Left renal pelvis (tissue), 4 donors: ENCODE data around the gene ITPR3. TPM values are rescaled to one million over a fixed set of nuclear protein-coding genes. Genes with fewer than 3 reads are reported as not detected.

Experiments used
- DNase-seq, 4 donors: peaks; one replicate each; pipeline ENCODE4 v3.0.0-alpha.2; 2013; ENCODE audit warnings: low read depth in 4 of 4, low spot score in 3 of 4
- polyA plus RNA-seq, 4 donors: library from polyadenylated mRNA; unstranded; fragments of 120-200 nt; gene quantifications; one replicate each; pipeline ENCODE4 v1.2.1, GENCODE V29; 2013; ENCODE audit not compliant: insufficient read length in 4 of 4

ITPR3 gene
- polyA plus RNA-seq, 4 donors, result 7.5 to 17.0 (median 9.0) TPM

DNA sequence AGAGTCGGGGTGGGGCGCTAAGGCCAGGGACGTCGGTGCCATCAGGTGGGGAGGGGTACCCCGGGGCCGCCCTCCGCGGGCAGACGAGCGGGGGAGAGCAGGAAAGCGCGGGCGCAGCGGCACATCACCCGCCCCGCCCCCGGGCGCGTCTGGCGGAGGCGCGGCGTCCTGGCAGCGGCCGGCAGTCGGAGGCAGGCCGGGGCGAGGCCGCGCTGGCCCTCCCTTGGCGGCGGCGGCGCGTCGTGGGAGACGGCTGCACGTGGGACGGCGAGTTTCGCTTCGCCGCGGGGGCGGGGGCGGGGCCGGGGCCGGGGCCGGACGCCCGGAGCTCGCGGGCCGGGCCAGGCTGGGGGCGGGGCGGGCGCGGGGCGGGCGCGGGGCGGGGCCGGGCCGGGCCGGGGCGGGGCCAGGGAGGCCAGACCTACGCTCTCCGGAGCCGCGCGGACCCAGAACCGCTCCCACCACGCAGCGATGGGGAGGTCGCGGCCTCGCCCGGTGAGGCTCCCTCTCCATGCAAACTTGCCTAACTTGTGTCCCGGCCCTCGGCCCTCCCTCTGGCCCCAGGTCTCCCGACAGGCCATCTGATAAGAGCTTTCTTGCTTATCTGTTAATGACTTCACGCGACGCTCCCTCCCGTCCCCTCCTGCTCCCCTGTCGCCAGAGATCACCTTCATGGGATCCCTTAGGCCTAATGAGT is 12.5 kb downstream of the ITPR3 start:
- DNase-seq, result no peak

DNA sequence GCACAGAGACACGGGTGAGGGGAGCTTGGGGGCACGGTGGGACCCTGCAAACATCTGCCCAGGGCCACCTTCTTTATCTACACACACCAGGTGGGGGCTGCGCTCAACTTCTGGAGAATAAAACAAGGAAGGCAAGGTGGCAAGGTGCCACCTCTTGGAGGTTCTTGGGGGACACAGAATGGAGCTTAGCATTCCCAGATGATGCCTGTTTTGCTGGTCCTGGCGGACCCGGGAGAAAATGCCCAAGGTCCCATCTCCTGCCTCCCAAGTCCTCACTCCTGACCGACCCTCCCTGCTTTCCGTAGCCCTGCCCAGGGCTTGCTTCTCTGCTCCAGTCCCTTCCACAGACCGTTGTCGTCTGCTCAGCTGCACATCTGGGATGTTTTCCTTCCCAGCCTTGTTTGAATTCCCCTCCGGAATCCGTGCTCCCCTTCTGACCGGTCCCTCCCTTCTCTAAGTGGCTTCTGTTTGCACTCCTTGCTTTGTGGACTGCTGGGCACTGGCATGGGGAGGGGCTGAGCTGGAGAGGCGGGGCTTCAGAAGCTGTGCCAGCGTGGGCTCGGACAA is 13.1 kb downstream of the ITPR3 start:
- no peak for DNase-seq

DNA sequence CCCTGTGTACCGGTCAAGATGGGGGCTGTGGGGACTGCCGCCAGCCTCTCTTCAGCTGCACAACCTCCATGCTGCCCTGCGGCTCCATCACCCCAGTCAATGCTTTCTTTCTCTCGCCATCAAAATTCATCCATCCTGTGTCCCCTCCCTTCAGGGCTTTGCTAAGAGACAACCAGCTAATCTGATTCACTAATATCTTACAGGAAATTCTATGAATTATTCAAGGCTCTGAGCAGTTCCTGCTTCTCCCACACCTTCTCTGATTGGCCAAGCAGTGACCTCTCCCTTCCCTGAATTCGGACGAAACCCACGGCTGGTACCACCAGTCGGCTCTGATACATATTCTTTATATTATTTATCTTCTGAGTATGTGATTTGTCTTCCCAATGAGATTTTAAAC is 13.8 kb downstream of the ITPR3 start:
- no peak for DNase-seq

DNA sequence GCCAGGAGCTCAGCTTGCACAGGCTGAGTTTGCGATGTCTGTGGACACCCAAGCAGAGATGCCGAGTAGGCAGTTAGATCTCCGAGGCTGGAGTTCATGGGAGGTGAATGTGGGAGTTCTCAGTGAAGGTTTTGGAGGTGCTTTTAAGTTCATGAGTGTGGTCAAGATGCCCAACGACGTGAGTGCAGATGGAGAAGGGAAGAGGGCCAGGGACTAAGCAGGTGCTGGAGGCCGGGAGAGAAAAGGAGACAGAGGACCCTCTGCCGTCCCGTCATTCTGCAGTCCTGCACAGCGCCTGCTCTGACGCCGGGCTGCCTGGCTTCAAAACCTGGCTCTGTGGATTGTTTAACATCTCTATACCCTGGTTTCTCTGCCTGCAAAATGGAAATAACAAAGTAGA is 15.5 kb downstream of the ITPR3 start:
- DNase-seq, result no peak

DNA sequence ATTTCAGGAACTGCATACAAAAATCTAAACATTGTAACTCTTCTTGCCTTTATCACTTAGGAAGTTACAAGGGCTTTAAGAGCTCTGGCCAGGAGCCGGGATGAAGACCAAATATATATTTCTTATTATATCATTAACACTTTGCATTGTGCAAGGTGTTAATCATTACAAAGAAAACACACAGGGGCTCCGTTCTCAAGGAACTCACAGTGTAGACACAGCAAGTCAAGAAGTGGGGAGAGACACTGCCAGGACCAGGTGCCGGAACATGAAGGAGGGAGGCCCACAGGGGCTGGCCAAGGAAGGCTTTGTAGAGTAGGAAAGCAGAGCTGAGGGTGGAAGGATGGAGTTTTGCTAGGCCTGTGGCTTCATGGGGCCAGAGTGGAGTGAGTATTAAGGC is 17.4 kb downstream of the ITPR3 start:
- DNase-seq, result no peak

DNA sequence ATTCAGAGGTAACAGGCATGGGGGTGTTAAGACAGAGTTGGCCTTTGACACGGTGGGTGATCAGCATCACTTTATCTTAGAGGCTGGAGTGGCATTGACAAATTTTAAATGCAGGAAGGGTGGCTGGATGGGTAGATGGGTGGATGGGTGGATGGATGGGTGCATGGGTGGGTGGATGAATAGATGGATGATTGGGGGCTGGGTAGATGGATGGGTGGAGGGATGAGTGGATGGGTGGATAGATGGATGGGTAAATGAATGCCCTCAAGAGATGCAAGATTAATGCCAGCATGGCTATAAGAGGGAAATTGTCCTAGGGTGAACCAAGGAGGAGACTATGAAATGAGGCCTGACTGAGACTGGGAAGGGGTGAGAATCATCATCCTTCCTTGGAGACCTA is 18.4 kb downstream of the ITPR3 start:
- no peak for DNase-seq

DNA sequence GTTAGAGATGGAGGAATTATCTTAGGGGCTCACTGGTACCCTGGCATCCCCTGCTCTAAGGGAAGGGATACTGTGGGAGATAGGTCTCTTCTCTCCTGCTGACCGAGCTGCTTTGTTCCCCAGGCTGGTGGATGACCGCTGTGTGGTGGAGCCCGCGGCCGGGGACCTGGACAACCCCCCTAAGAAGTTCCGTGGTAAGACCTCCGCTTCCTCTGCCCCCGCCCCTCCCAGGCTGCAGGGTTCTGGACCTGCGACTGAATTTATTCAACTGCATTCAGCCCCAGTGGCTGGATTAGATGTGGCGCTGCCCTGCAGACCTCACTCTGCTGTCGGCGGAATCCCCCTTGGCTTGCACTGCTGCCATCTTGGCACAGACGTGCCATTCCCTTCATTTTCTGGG is 19.2 kb downstream of the ITPR3 start:
- DNase-seq, result no peak

DNA sequence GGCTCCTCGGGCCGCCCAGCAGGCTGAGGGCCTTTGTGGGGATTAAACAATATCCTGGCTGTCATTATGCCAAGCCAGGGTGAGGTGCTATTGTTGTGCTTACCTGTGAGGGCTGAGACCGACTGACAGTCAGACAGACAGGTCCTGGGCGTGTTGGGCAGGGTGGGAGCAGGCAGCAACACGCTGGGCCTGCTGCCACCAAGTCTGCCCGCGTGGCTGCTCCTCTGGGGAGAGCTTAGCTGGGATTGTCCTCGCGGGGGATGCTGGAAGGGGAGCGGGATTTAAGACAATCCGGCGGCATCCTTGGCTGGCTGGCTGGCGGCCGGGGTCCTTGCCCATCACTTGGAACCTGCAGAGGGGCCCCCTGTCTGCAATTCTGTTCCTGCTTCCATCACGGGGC is 20.0 kb downstream of the ITPR3 start:
- no peak for DNase-seq

DNA sequence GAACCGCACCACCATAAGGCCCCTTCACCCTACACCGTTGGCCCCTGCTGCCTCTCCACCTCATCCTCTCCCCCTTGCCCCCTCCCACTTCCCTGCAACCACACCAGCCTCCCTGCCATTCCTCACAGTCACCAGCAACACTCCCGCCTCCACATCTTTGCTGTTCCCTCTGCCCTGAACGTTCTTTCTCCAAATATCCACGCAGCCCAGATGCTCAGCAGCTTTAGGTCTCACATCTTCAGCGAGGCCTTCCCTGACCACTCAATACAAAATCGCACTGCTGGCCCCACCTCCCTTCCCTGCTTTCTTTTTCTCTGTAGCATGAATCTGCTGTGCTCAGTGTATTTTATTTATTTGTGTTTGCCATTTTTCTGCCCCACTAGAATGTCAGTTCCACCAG is 20.5 kb downstream of the ITPR3 start:
- DNase-seq, result no peak

DNA sequence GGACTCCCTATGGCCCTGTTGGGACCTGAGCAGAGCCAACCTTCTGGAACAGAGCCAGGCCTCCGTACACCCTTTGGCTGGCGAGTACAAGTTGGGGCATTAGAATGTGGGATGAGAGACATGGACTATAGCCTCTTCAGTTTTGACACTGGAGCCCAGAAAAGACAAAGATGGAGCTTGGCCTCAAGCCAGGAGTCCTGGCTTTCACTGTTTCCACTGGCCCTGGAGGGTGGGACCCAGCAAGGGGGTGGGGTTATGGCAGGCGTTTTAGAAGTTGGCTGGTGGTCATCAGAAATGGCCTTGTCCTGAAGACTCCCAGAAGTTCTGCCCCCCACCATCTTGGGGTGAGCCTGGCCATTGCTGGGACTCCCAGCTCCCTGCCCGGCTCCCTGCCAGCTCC is 21.8 kb downstream of the ITPR3 start:
- no peak for DNase-seq

DNA sequence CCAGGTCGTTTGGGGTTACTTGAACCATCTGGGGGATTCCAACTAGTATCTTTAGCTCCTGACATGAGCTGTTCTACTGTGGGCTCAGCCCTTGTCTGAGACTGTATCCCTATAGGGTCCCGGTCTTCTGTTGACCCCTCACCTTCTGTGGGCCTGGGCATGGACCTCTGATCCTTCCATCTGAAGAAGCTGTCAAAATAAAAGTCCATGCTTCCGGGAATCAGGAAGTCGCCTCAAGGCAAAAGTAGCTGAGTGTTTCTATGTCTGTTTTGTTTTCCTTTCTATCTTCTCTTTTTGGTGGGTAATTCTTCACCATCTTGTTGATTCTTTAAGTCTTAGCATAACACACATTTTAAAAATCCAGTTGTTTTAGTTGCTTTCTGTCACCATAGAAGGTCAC is 30.3 kb downstream of the ITPR3 start:
- no peak for DNase-seq

DNA sequence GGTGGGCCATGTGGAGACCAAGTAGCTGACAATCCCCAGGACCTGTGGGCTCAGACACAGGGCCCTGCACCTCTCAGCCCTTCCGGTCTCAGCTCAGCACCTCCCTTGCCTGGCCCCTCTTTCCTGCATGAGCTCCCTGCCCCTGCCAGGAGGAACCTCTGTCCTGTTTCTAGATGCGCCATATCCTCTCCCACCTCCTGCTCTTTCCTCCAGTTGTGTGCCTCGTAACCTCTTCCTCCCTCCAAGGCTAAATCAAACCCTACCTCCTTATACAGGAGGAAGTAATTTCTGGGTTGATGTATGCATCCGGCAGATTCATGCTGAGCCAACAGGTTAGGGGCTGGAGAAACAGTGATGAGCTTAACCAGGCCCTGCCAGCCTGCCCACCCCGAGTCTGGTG is 30.9 kb downstream of the ITPR3 start:
- DNase-seq, result no peak

DNA sequence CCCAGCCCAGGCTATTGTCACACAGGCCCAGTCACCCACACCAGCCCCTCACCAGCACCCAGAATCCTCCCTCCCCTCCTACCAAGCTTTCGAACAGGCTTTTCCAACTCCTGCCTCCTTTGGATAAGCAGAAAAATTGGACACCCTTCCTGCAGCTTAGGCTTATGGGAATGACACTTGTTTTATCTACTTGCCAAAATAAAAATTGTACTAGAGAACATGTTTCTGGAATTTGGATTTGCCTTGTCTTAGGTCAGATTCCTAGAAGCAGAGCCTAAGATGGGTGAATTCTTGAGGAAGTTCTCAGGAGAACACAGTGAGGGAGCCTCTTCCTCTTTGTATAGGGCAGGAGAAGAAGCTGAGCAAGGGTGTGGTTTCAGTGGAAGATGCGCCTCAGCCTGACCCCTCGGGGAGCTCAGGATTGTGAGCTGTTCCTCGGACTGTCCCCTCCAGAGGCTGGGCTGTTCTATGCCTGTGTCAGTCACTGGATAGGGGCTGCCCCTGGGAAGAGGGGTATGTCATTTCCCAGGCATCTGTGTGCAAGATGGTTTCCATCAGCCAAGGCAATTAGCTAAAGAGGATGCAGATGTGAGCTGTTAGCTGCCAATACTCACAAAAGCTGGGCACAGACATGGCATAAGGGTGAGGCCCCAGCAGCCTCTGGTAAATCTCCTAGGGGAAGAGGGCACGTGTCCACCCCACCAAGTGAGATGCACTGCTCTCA is 33.9 kb downstream of the ITPR3 start:
- no peak for DNase-seq

DNA sequence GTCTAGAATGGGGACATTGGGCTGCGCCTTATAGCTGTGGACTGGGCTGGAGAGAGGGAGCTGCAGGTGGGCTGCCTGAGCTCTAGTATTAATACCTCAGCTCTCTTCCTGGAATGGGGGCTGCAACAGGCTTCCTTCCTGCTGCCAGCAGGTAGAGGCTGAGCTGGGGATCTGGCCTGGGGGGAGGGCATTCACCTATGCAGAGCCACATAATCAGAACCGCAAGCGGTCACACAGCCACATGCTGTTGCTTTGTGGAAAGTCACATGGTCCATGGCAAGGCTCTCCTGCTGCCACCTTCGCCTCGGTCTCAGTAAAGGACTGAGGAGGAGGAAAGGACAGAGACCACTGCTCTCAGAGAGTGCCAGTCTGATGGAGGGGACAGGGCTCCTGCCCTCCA is 35.7 kb downstream of the ITPR3 start:
- no peak for DNase-seq

DNA sequence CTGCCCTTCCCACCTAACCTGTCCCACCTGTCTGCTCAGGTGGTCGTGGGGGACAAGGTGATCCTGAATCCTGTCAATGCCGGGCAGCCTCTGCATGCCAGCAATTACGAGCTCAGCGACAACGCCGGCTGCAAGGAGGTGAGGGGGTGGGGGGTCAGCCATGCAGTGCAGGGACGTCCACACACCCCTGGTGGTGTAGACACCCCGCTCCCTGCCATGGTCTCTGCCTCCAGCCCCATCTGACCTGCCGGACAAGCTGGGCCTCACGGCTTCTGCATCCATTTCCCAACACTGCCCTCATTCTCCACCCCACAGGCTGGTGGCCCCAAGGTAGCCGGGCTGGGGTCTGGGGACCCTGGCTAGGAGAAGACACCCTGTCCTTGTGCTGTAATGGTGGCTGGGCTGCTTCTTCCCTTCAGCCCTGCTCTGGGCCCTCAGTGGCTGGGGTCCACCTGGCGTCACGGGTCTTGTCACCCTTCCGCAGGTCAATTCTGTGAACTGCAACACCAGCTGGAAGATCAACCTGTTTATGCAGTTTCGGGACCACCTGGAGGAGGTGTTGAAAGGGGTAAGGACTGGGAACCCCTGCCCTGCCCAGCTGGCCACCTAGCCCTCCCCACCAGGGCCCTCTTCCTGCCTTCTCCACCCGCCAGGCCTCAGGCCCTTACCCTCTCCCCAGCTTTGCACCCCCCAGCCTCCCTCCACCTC is 38.0 kb downstream of the ITPR3 start:
- DNase-seq, result no peak

DNA sequence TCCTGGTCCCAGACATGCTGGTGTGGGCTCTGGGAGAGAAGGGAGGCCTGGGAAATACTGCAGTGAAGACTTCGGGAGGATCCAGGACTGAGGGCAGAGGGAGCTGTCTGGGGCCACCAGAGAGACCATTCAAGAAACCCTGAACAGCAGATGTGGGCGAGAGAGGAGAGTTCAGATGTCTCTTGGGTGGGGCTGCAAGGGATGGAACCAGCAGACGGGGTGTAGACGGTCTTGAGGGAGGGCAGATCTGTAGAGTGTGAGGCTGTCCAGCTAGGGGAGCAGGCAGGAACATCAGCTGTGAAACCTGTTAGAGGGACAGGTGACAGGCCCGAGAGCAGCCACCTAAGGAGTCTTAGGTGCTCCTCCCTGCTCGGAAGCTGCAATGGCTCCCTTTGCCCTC is 38.9 kb downstream of the ITPR3 start:
- no peak for DNase-seq

DNA sequence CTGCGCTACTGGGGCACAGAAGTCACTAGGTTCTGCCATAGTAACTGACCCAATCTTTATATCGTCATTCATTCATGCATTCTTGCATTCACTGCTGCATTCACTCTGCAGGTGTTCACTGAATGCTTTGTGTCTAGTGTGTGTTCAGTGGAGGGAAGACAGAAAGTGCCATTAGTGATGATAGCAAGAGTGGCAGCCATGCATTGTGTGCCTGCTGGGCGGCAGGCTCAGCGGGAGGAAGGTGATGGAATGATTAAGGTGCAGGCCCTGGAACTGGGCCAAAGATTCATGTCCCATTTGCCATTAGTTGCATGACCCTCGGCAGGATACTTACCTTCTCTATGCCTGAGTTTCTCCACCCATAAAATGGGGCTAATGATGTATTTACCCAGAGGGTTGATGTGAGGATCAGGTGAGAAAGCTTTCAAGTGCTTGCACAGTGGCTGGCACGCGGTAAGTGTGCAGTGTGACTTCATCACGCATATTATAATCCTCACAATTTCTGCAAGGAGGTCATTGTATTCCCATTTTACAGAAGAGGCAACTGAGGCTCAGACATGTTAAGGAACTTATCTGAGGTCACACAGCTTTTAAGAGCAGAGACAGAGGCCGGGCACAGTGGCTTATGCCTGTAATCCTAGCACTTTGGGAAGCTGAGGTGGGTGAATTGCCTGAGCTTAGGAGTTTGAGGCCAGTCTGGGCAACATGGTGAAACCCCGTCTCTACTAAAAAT is 40.1 kb downstream of the ITPR3 start:
- no peak for DNase-seq

DNA sequence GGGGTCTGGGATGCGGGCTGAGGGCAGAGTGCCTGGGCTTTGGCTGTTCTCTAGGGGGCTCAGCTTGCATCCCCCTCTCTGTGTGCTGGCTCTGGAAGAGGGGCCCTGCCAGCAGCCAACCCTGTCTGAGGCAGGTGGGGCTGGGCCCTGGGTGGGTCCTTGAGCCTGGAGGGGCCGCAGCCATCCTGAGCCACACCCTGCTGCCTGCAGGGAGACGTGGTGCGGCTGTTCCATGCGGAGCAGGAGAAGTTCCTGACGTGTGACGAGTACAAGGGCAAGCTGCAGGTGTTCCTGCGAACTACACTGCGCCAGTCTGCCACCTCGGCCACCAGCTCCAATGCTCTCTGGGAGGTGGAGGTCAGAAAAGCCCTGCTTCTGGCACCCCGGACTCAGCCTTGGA is 41.2 kb downstream of the ITPR3 start:
- no peak for DNase-seq

DNA sequence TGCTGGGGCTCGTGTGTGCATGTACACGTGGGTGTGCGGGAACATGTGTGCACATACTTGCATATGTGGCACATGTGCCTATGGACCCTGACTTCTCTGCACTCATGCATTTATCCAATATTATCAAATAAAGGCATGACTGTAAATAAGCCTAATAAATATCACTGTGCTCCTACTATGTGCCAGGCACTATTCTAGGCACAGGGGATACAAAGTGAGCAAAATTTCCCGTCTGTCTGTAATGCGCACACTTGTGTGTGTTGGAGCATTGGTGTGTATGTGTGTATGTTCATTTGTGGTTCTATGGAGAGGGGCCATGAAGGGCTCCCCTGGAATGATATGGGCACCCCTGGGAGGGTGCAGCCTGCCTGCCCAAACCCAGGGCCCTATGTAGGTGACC is 41.9 kb downstream of the ITPR3 start:
- DNase-seq, result no peak

DNA sequence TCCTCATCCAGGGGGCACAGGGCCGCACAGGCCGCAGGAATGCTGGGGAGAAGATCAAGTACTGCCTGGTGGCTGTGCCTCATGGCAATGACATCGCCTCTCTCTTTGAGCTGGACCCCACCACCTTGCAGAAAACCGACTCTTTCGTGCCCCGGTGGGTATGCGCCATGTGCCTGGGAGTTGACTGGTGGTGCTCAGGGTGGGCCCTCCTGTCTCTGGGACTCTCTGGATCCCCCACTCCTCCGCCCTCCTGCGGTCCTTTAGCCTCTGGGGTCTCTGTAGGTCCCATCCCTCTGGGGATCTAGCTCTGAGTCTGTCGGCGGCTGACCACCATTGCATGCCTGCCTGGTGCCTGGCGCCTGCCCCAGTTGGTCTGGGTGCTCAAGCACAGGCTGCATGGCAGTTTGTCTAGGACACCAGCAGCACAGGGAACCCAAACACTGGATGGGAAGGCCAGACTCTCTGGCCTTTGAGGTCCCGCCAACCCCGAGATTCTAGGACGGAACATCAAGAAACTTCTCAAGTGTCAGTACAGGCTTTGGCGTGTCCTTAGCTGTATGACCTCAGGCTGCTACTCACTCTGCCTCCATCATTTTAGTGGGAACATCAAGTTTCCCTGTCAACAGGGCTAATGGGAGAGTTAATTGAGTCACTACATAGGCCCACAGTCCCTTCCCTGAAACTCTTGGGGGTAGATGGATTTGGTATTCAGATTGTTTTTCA is 42.8 kb downstream of the ITPR3 start:
- no peak for DNase-seq
